Measurements from ENCODE around the gene SEC11C. TPM values are rescaled to one million over a fixed set of nuclear protein-coding genes. Genes with fewer than 3 reads are reported as not detected.
"Not testable (repeated sequence)": the region's sequence is repeated elsewhere in the genome, so short reads cannot be mapped to it uniquely, and the experiment has no call there.

The SEC11C gene
- total RNA-seq, 1 donor from 2014 or later, result 125 TPM

- no peaks in the 10 kb centered on the region for H3K36me3 Mint-ChIP-seq (ENCODE audit: low read depth)
- peaks cover 62% of the 10 kb centered on the region for H3K27me3 Mint-ChIP-seq
- intact Hi-C loops (cut with micrococcal nuclease), result no loop called here
- H3K4me3 Mint-ChIP-seq, result no peak overlapping the region
- no peaks in the 10 kb centered on the region for H3K4me1 Mint-ChIP-seq
- DNase-seq, result peak; percentile 27
- no peaks in the 10 kb centered on the region for H3K9me3 Mint-ChIP-seq
- H3K27ac Mint-ChIP-seq, result no peak overlapping the region
Observed at GRCh38 chr18:59132810-59133465, 6.7 kb upstream of the SEC11C start.

- Mint-ChIP-seq H3K9me3 (no peaks in the 10 kb centered on the region), H3K27me3 (peaks cover 29% of the 10 kb centered on the region), H3K36me3 (ENCODE audit: low read depth) (peaks cover 4% of the 10 kb centered on the region), H3K4me3 (peak overlapping the region; percentile 97), H3K4me1 (peaks cover 36% of the 10 kb centered on the region), H3K27ac (peak overlapping the region; percentile 98)
- intact Hi-C loops (cut with micrococcal nuclease), result loop anchor here (1.0 to 2.0 kb wide), 3 partner anchors 219 to 596 kb away; partner anchors contain the start of gene MALT1
- DNase-seq, result peak; percentile 97
Observed at GRCh38 chr18:59139291-59139614, 431 bp upstream of the SEC11C start.

GRCh38 chr18:59140302-59140885, 710 bp downstream of the SEC11C start:
- DNase-seq, result no peak
- intact Hi-C loops (cut with micrococcal nuclease), result loop anchor here (2.0 to 10.0 kb wide), 3 partner anchors 16 to 762 kb away; no protein-coding TSS in a partner anchor
- peak overlapping the region; percentile 97 for H3K4me3 Mint-ChIP-seq
- H3K27ac Mint-ChIP-seq, result peak overlapping the region; percentile 98
- H3K4me1 Mint-ChIP-seq, result peaks cover 43% of the 10 kb centered on the region
- H3K9me3 Mint-ChIP-seq, result no peaks in the 10 kb centered on the region
- H3K36me3 Mint-ChIP-seq (ENCODE audit: low read depth), result peaks cover 4% of the 10 kb centered on the region
- H3K27me3 Mint-ChIP-seq, result peaks cover 22% of the 10 kb centered on the region

- peaks cover 11% of the 10 kb centered on the region for H3K36me3 Mint-ChIP-seq (ENCODE audit: low read depth)
- H3K4me3 Mint-ChIP-seq, result peak overlapping the region; percentile 97
- peak overlapping the region; percentile 98 for H3K27ac Mint-ChIP-seq
- peaks cover 13% of the 10 kb centered on the region for H3K27me3 Mint-ChIP-seq
- DNase-seq, result peak; percentile 59
- H3K4me1 Mint-ChIP-seq, result peaks cover 51% of the 10 kb centered on the region
- intact Hi-C loops (cut with micrococcal nuclease), result loop anchor here (2.0 to 10.0 kb wide), 3 partner anchors 17 to 761 kb away; no protein-coding TSS in a partner anchor
- no peaks in the 10 kb centered on the region for H3K9me3 Mint-ChIP-seq
Observed at GRCh38 chr18:59141294-59142068, 1.8 kb downstream of the SEC11C start.

- Mint-ChIP-seq H3K36me3 (ENCODE audit: low read depth) (peaks cover 12% of the 10 kb centered on the region), H3K4me1 (peaks cover 54% of the 10 kb centered on the region), H3K27ac (peak overlapping the region; percentile 90), H3K9me3 (no peaks in the 10 kb centered on the region), H3K4me3 (peak overlapping the region; percentile 97), H3K27me3 (peaks cover 8% of the 10 kb centered on the region)
- intact Hi-C loops (cut with micrococcal nuclease), result loop anchor here (5.0 to 10.0 kb wide), 2 partner anchors 527 to 760 kb away; no protein-coding TSS in a partner anchor
- peak; percentile 66 for DNase-seq
Observed at GRCh38 chr18:59142274-59142673, 2.6 kb downstream of the SEC11C start.

GRCh38 chr18:59142800-59143416, 3.2 kb downstream of the SEC11C start:
- intact Hi-C loops (cut with micrococcal nuclease), result loop anchor here (1.0 to 10.0 kb wide), 3 partner anchors 198 to 759 kb away; no protein-coding TSS in a partner anchor

GRCh38 chr18:59143441-59143840, 3.8 kb downstream of the SEC11C start:
- Mint-ChIP-seq H3K4me3 (peak overlapping the region; percentile 61), H3K27me3 (no peaks in the 10 kb centered on the region), H3K9me3 (no peaks in the 10 kb centered on the region), H3K27ac (peak overlapping the region; percentile 78), H3K4me1 (peaks cover 61% of the 10 kb centered on the region), H3K36me3 (ENCODE audit: low read depth) (peaks cover 12% of the 10 kb centered on the region)
- intact Hi-C loops (cut with micrococcal nuclease), result loop anchor here (1.0 to 10.0 kb wide), 3 partner anchors 198 to 759 kb away; no protein-coding TSS in a partner anchor
- no peak for DNase-seq

More at GRCh38 chr18:59142800-59143416, 3.2 kb downstream of the SEC11C start:
- H3K36me3 Mint-ChIP-seq (ENCODE audit: low read depth), result peaks cover 12% of the 10 kb centered on the region
- peak overlapping the region; percentile 97 for H3K4me3 Mint-ChIP-seq
- not testable (repeated sequence) for DNase-seq, H3K27me3 Mint-ChIP-seq, H3K9me3 Mint-ChIP-seq
- peak overlapping the region; percentile 90 for H3K27ac Mint-ChIP-seq
- peaks cover 58% of the 10 kb centered on the region for H3K4me1 Mint-ChIP-seq

GRCh38 chr18:59144483-59144882, 4.8 kb downstream of the SEC11C start:
- Mint-ChIP-seq H3K4me1 (peaks cover 62% of the 10 kb centered on the region), H3K9me3 (no peaks in the 10 kb centered on the region), H3K4me3 (no peak overlapping the region), H3K36me3 (ENCODE audit: low read depth) (peaks cover 12% of the 10 kb centered on the region), H3K27ac (peak overlapping the region; percentile 78), H3K27me3 (no peaks in the 10 kb centered on the region)
- DNase-seq, result no peak
- intact Hi-C loops (cut with micrococcal nuclease), result loop anchor here (5.0 to 10.0 kb wide), 2 partner anchors 530 to 758 kb away; no protein-coding TSS in a partner anchor

- Mint-ChIP-seq H3K9me3 (no peaks in the 10 kb centered on the region), H3K27ac (no peak overlapping the region), H3K4me1 (peaks cover 64% of the 10 kb centered on the region), H3K36me3 (ENCODE audit: low read depth) (peaks cover 15% of the 10 kb centered on the region), H3K4me3 (no peak overlapping the region), H3K27me3 (no peaks in the 10 kb centered on the region)
- no peak for DNase-seq
- intact Hi-C loops (cut with micrococcal nuclease), result loop anchor here (10.0 kb wide), 1 partner anchor 530 kb away; no protein-coding TSS in a partner anchor
Observed at GRCh38 chr18:59145055-59145454, 5.4 kb downstream of the SEC11C start.

- H3K4me1 Mint-ChIP-seq, result peaks cover 51% of the 10 kb centered on the region
- H3K27ac Mint-ChIP-seq, result peak overlapping the region; percentile 49
- peaks cover 32% of the 10 kb centered on the region for H3K36me3 Mint-ChIP-seq (ENCODE audit: low read depth)
- H3K27me3 Mint-ChIP-seq, result no peaks in the 10 kb centered on the region
- no peaks in the 10 kb centered on the region for H3K9me3 Mint-ChIP-seq
- no peak overlapping the region for H3K4me3 Mint-ChIP-seq
- intact Hi-C loops (cut with micrococcal nuclease), result loop anchor here (10.0 kb wide), 1 partner anchor 533 kb away; no protein-coding TSS in a partner anchor
- DNase-seq, result no peak
Observed at GRCh38 chr18:59148192-59148591, 8.5 kb downstream of the SEC11C start.

- Mint-ChIP-seq H3K36me3 (ENCODE audit: low read depth) (peaks cover 37% of the 10 kb centered on the region), H3K4me1 (peaks cover 46% of the 10 kb centered on the region)
Observed at GRCh38 chr18:59149007-59149406, 9.3 kb downstream of the SEC11C start.

GRCh38 chr18:59149416-59149815, 9.7 kb downstream of the SEC11C start:
- Mint-ChIP-seq H3K4me1 (peaks cover 42% of the 10 kb centered on the region), H3K9me3 (no peaks in the 10 kb centered on the region), H3K27me3 (no peaks in the 10 kb centered on the region), H3K27ac (peak overlapping the region; percentile 76), H3K36me3 (ENCODE audit: low read depth) (peaks cover 41% of the 10 kb centered on the region), H3K4me3 (no peak overlapping the region)
- no peak for DNase-seq
- intact Hi-C loops (cut with micrococcal nuclease), result loop anchor here (10.0 kb wide), 1 partner anchor 535 kb away; no protein-coding TSS in a partner anchor

More at GRCh38 chr18:59149007-59149406, 9.3 kb downstream of the SEC11C start:
- DNase-seq, result no peak
- intact Hi-C loops (cut with micrococcal nuclease), result loop anchor here (10.0 kb wide), 1 partner anchor 534 kb away; no protein-coding TSS in a partner anchor
- Mint-ChIP-seq H3K27me3 (no peaks in the 10 kb centered on the region), H3K27ac (peak overlapping the region; percentile 76), H3K4me3 (no peak overlapping the region), H3K9me3 (no peaks in the 10 kb centered on the region)

GRCh38 chr18:59150236-59150635, 10.6 kb downstream of the SEC11C start:
- H3K27ac Mint-ChIP-seq, result no peak overlapping the region
- DNase-seq, result no peak
- H3K4me1 Mint-ChIP-seq, result peaks cover 38% of the 10 kb centered on the region
- no peak overlapping the region for H3K4me3 Mint-ChIP-seq
- peaks cover 45% of the 10 kb centered on the region for H3K36me3 Mint-ChIP-seq (ENCODE audit: low read depth)
- H3K9me3 Mint-ChIP-seq, result no peaks in the 10 kb centered on the region
- H3K27me3 Mint-ChIP-seq, result no peaks in the 10 kb centered on the region
- intact Hi-C loops (cut with micrococcal nuclease), result no loop called here
